Gastrocnemius medialis (tissue), 4 donors: Measurements from ENCODE around the gene EEFSEC. TPM values are rescaled to one million over a fixed set of nuclear protein-coding genes. Genes with fewer than 3 reads are reported as not detected.

Source experiments
- ATAC-seq, 2 donors: fragments of 150-250 bp; one replicate each; pipeline ENCODE4 v1.9.1; 2016
- DNase-seq, 2 donors: peaks; one replicate each; pipeline ENCODE4 v3.0.0-alpha.2; 2019
- H3K27ac ChIP-seq, 4 donors: fragments of 200-600 bp; sonication (generic); 1 replicate in 1 of 4; 2 replicates in 3 of 4; pipeline ENCODE4 v1.5.1; 2016 to 2018; ENCODE audit warnings: mild to moderate bottlenecking in 2 of 4, moderate library complexity in 1 of 4
- H3K27me3 ChIP-seq, 3 donors: fragments of 200-600 bp; sonication (generic) in 2 of 3; 1 replicate in 1 of 3; 2 replicates in 2 of 3; pipeline versions ENCODE4 v1.5.1 to v1.6.0; 2016 to 2019; ENCODE audit warnings: mild to moderate bottlenecking in 1 of 3, moderate library complexity in 1 of 3
- H3K36me3 ChIP-seq, 2 donors: fragments of 200-600 bp; sonication (generic) in 1 of 2; one replicate each; pipeline ENCODE4 v1.5.1; 2017 to 2018
- H3K4me1 ChIP-seq, 2 donors: fragments of 200-600 bp; sonication (generic) in 1 of 2; one replicate each; pipeline ENCODE4 v1.5.1; 2016 to 2017; ENCODE audit warnings: mild to moderate bottlenecking in 2 of 2
- H3K4me3 ChIP-seq, 4 donors: fragments of 200-600 bp; sonication (generic) in 3 of 4; 1 replicate in 1 of 4; 2 replicates in 3 of 4; pipeline ENCODE4 v1.5.1; 2016 to 2019; ENCODE audit warnings: mild to moderate bottlenecking in 2 of 4
- H3K9me3 ChIP-seq, 3 donors: fragments of 200-600 bp; sonication (generic) in 2 of 3; 1 replicate in 1 of 3; 2 replicates in 2 of 3; pipeline ENCODE4 v1.5.1; 2016 to 2019
- CTCF ChIP-seq, 5 experiments: fragments of 450-650 bp in 3 of 5; fragments of 200-600 bp in 2 of 5; sonication (generic) in 2 of 5; IDR thresholded peaks in 4 of 5; conservative IDR thresholded peaks in 1 of 5; 1 replicate in 4 of 5; 2 replicates in 1 of 5; pipeline ENCODE4 v1.5.1; 2016 to 2019; ENCODE audit warnings: antibody characterized with exemption in 5 of 5, mild to moderate bottlenecking in 3 of 5, moderate library complexity in 3 of 5
- POLR2A ChIP-seq, 2 donors: fragments of 450-650 bp; IDR thresholded peaks; one replicate each; pipeline ENCODE4 v1.6.1; 2017; ENCODE audit warnings: antibody characterized with exemption in 2 of 2, mild to moderate bottlenecking in 2 of 2, moderate library complexity in 2 of 2
- in situ Hi-C, 4 donors: fragments of 200-750 bp; cut with MboI; loops; one replicate each; pipeline versions ENCODE4 v1.15.0 to v1.8.0; 2017; ENCODE audit warnings: low sequenced_read_pairs in 4 of 4
- intact Hi-C: fragments of 100-400 bp; cut with DNase I; formaldehyde crosslinking; loops from one replicate; pipeline ENCODE4 v1.15.1; 2023; ENCODE audit warnings: low total_unique reads
- total RNA-seq, 4 donors: library from RNA; depleted of rRNA; stranded (reverse); fragments of >200 nt; gene quantifications; one replicate each; pipeline versions ENCODE4 v1.1.0 to v1.2.3, GENCODE V29; 2016

EEFSEC gene
- total RNA-seq, 4 donors from 2014 or later, result 21.0 to 29.4 (median 23.4) TPM

DNA sequence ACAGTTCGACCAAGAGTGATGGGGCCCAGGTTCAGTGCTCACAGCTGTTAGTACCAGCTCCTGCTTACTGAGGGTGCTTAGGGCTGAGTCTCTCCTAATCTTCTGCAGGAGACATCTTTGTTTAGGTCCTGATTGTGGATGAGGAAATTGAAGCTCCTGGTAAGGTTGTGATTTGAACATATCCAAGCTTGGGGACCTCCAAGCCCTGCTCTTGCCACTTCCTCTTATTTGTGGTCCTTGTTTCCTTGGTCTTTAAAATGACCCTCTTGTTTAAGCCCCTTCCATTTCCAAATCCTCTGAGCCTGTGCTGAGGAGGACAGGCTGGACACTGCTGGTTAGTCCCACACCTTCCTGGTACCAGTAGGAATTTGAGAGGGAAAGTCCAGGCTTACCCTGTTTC is 87.0 kb downstream of the EEFSEC start:
- Histone ChIP-seq H3K27ac (no peak overlapping the region), H3K27me3 (no peaks in the 10 kb centered on the region), H3K4me3 (no peak overlapping the region), H3K9me3 (no peaks in the 10 kb centered on the region), H3K4me1 (peaks cover 0 to 21% of the 10 kb centered on the region in 2 donors), H3K36me3 (no peaks in the 10 kb centered on the region)
- DNase-seq (no peak), ATAC-seq (no peak)
- in situ Hi-C loops (no loop called here), intact Hi-C loops (no loop called here)
- TF ChIP-seq POLR2A (IDR thresholded peaks at IDR 0.05), result no peak
- TF ChIP-seq CTCF (IDR thresholded peaks at IDR 0.05 in 4 of 5, conservative IDR thresholded peaks at IDR 0.05 in 1 of 5), result no peak

GRCh38 chr3:128241741-128242140 is 88.5 kb downstream of the EEFSEC start:
- Histone ChIP-seq H3K27me3 (no peaks in the 10 kb centered on the region), H3K27ac (no peak overlapping the region), H3K4me3 (no peak overlapping the region), H3K4me1 (peaks cover 0 to 19% of the 10 kb centered on the region in 2 donors), H3K9me3 (no peaks in the 10 kb centered on the region), H3K36me3 (peaks cover 0 to 2% of the 10 kb centered on the region in 2 donors)
- intact Hi-C loops (no loop called here), in situ Hi-C loops (no loop called here)
- no peak for DNase-seq
- no peak for ATAC-seq
- TF ChIP-seq POLR2A (IDR thresholded peaks at IDR 0.05) (no peak), CTCF (IDR thresholded peaks at IDR 0.05 in 4 of 5, conservative IDR thresholded peaks at IDR 0.05 in 1 of 5) (no peak)

DNA sequence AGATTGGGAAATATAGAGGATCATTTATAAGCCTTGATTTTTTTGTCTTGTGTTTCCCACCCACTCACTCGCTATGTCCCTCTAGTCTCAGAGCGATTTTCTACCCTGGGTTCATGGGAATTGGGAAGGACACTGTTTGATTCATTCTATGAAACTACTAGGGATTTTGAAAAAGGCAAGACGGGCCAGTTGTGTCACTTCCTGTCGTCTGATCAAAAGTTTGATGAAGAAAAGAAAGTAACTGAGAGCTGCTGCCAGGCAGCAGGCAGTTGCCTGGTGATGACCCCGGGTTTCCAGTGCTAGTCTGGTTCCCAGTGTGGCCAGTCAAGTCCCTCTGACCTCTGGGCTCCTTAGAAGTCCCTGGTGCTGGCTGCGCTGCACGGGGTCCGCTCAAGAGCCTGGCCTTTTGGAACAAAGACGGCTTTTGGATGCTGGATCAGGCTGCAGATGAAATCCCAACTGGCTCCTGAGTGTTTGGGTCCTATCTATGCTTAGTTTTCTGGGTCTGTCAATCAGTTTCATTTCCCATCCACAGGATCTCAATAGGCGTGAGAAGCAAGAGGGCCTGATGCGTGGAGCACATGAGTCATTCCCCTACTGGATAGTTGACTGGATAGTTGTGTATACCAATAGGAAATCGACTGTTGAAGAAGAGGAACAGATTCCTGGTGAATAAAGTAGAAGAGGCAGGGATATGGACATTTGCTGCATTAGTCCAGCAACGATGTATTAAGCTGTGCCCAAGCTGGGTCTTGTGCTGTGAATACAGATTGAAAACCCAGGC is 89.7 kb downstream of the EEFSEC start:
- in situ Hi-C loops (no loop called here), intact Hi-C loops (no loop called here)
- TF ChIP-seq CTCF (IDR thresholded peaks at IDR 0.05 in 4 of 5, conservative IDR thresholded peaks at IDR 0.05 in 1 of 5) (no peak), POLR2A (IDR thresholded peaks at IDR 0.05) (no peak)
- DNase-seq, result no peak
- Histone ChIP-seq H3K9me3 (no peaks in the 10 kb centered on the region), H3K27ac (no peak overlapping the region), H3K4me3 (no peak overlapping the region), H3K27me3 (no peaks in the 10 kb centered on the region), H3K4me1 (peaks cover 0 to 9% of the 10 kb centered on the region in 2 donors), H3K36me3 (peaks cover 0 to 6% of the 10 kb centered on the region in 2 donors)
- no peak for ATAC-seq

GRCh38 chr3:128243602-128244504 is 90.6 kb downstream of the EEFSEC start:
- Histone ChIP-seq H3K27me3 (no peaks in the 10 kb centered on the region), H3K9me3 (no peaks in the 10 kb centered on the region), H3K36me3 (peaks cover 0 to 14% of the 10 kb centered on the region in 2 donors), H3K27ac (no peak overlapping the region), H3K4me1 (peaks cover 0 to 5% of the 10 kb centered on the region in 2 donors), H3K4me3 (no peak overlapping the region)
- in situ Hi-C loops, result no loop called here
- no peak for TF ChIP-seq CTCF (IDR thresholded peaks at IDR 0.05 in 4 of 5, conservative IDR thresholded peaks at IDR 0.05 in 1 of 5)
- no peak for TF ChIP-seq POLR2A (IDR thresholded peaks at IDR 0.05)
- no peak for DNase-seq
- no peak for ATAC-seq
- intact Hi-C loops, result no loop called here
